Mesenteric fat pad (tissue), 1 donor: ENCODE measurements around the gene SLC22A12. TPM values are rescaled to one million over a fixed set of nuclear protein-coding genes. Genes with fewer than 3 reads are reported as not detected.

Experiments used
- DNase-seq: peaks from one replicate; pipeline ENCODE4 v3.0.0-alpha.2; 2020; ENCODE audit warnings: low spot score
- total RNA-seq: library from RNA; stranded (reverse); fragmentation: NEBNext Ultra II Directional; extraction: Animal tissue kit (Norgen Biotek cat#: 25700); gene quantifications from one replicate; pipeline ENCODE4 v1.2.1, GENCODE V29; 2021
- donor health status: DM: yes; HTN: yes; CAD: no.

SLC22A12 gene
- total RNA-seq, 1 donor from 2014 or later: 0.29 TPM

GRCh38 chr11:64562723-64563351 is 28.2 kb upstream of the SLC22A12 start:
- DNase-seq: no peak

DNA sequence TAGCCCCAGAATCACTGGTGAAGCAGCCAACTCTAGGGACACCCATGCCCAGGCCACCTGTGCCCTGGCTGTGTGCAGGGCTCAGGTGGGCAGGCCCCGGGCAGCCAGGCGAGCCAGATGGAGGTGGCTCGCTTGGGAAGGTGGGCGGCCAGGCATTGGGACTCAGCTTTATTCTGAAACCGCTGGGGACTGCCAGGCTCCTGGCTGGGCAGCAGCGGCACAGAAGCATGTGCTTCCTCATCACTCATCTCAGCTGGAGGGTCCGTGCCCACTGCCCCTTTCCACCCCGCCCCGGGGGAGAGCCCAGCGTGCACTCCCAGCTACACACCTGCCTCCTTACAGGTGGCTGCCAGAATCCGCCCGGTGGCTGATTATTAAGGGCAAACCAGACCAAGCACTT is 27.1 kb upstream of the SLC22A12 start:
- no peak for DNase-seq

- no peak for DNase-seq
Measured at GRCh38 chr11:64564419-64564818, 26.6 kb upstream of the SLC22A12 start.

GRCh38 chr11:64564947-64565889 is 25.8 kb upstream of the SLC22A12 start:
- DNase-seq: no peak

DNA sequence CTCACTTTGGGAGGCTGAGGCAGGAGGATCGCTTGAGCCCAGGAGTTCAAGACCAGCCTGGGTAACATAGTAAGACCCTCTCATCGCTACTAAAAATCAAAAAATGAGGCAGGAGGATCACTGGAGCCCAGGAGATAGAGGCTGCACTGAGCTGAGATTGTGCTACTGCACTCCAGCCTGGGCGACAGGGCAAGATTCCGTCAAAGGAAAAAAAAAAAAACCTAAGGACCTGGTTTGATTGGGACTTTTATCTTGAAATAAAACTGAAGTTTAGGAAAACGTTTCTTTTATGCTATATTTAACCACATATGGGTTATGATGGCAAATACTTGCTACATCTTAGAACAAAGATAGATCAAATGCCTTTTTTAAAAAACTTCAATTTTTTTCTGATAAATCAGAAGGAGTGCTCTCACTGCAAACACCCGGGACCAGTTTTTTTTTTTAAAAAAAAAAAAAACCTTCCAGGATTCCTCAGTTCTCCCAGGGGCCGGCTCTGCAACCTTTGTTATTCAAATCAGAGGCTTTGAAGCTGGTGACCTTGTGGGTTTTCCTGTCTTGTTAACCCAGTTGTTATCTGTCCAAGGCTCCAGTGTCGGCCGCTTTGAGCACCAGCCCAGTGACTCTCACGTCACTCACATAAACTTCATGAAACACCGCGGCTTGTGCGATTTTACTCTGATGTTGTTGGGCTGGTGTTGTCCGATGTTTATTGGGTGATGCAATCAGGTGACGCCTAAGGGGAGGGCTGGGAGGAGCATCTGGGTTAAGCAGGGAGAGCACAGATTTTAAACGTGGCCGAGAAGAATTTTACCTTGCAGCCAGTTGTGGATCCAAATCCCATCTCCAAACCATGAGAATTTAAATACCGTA is 24.7 kb upstream of the SLC22A12 start:
- DNase-seq: no peak

DNA sequence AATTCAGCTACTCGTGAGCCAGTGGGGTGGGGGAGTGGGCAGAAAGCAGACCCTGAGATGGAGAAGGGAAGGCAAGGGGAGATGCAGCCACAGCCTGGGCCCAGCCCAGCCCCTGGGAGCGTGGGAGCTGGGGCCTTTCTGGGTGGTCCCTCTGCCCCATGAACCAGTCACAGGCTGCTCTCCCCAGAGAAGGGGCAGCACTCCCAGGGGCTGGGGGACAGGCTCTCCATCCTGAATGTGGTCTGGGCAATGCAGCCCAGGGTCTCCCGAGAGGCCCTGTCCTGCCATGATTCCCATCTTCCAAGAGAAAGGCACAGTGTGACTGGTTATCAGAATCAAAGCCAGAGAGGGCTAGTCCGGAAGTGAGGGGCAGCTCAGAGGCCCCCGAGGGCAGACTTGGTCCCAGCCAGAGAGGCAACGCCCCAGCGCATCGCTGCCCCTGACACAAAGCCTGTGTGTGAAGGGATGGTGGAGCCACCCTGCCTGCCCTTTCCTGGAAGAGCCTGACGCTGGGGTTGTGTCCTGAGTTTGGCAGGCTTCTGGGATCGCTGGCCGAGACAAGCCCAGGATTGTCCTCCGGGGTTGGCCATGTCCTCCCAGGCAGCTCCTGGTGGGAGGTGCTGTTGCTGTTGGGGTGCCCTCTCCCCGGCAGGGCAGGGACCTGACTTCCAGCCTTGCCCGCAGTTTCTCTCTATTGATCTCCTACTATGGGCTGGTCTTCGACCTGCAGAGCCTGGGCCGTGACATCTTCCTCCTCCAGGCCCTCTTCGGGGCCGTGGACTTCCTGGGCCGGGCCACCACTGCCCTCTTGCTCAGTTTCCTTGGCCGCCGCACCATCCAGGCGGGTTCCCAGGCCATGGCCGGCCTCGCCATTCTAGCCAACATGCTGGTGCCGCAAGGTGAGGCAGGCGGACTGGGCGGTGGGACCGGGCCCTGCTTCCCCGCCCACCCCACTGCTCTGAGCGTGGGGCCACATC is 23.8 kb upstream of the SLC22A12 start:
- no peak for DNase-seq

- DNase-seq: no peak
Measured at GRCh38 chr11:64568041-64568571, 22.9 kb upstream of the SLC22A12 start.

DNA sequence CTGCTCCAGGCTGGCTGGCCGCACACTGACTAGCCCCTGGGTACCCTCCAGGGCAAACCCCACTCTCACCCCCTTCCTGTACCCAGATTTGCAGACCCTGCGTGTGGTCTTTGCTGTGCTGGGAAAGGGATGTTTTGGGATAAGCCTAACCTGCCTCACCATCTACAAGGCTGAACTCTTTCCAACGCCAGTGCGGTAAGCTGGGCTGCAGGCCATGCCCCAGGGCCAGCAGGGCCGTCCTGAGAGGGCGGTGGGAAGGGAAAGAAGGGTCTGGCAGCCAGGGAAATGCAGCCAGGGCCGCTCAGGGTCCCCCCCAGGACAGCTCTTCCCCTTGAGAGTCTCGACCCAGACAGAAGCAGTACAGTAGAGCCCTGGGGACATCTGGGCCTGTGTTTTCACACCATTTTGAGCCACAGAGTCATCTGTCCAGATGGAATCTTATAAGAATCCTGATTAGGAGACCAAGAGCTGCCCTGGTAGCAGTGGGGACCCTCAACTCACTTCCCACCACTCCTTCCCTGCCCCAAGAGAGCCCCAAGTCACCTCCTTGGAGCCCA is 22.4 kb upstream of the SLC22A12 start:
- no peak for DNase-seq

GRCh38 chr11:64569300-64569970 is 21.6 kb upstream of the SLC22A12 start:
- no peak for DNase-seq

DNA sequence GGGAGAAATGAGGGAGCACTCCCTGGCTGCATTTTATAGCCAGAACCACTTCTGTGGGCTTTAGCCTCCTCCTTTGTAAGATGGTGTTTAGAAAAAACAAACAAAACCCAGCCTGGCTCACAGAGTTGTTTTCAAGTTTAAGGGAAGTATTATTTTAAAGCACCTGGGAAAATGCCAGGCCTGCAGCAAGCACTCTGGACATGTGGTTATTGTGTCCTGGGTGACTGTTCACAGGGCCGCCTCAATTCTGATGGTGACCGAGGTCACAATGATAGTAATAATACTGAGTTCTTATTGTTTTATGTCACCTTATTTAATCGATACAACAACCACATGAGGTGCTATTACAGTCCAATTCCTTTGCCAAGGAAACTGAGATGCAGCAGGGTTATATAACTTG is 20.7 kb upstream of the SLC22A12 start:
- no peak for DNase-seq

DNA sequence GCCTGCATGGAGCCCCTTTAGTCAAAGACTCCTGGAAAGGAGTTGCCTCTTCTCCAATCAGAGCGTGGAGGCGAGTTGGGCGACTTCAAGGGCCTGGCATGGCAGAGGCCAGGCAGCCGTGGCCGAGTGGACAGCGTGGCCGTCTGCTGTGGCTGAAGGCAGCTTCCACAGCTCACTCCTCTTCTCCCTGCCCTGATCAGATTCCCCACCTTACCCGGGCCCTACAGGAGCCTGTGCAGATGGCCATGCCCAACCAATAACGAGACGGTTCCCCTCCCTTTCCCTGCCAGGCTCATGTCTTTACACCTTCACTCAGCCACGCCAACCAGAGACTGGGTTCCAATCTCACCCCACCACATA is 20.0 kb upstream of the SLC22A12 start:
- DNase-seq: peak; percentile 74

DNA sequence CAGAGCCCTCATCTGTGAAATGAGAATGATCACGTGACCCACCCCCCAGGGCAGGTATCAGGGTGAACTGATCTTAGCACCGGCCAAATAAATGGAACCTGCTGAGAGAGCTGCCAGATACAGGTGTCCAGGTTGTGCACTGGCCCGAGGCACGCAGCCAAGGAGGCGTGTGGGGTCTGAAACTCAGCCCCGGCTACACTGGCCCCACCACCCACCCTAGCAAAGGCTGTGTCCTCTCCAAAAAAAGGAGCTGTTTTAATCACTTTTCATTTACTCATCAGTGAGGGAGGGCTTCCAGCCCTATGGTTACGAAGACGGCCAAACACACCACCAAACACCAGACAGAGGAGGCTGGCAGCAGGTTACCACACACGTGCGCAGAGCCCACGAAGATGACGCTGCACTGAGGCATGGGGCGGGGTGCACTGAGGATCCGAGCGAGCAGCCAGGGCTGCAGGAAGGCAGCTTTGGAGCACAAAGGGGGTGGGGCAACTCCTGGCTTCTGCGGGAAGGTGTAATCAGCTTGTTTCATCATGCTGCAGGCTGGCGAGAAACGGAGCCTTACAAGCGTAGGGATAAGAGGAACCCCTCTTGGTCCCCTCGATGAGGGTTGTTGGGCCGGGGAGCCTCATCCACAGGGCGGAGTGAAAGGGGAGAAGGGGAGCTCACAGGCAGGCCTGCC is 19.5 kb upstream of the SLC22A12 start:
- DNase-seq: peak; percentile 55

DNA sequence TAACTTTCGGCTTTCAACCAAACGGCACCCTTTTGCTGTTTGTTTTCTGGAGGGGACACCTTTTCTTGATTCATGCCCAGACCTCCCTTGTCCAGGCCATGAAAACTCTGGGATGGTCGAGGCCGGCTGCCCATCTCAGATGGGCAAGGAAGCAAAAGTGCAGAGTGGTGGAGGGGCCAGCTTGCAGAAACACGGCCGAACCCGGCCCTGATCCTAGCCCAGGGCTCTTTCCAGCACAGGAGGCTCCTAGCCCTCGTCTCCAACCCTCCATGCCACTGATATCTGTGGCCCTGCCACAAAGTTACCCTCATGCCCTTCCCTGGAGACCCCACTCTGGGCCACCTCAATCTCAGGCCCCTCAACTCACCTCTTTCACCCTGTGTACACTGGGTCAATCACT is 18.9 kb upstream of the SLC22A12 start:
- peak; percentile 67 for DNase-seq

GRCh38 chr11:64577202-64577601 is 13.8 kb upstream of the SLC22A12 start:
- no peak for DNase-seq

- DNase-seq: no peak
Measured at GRCh38 chr11:64580412-64580811, 10.6 kb upstream of the SLC22A12 start.

DNA sequence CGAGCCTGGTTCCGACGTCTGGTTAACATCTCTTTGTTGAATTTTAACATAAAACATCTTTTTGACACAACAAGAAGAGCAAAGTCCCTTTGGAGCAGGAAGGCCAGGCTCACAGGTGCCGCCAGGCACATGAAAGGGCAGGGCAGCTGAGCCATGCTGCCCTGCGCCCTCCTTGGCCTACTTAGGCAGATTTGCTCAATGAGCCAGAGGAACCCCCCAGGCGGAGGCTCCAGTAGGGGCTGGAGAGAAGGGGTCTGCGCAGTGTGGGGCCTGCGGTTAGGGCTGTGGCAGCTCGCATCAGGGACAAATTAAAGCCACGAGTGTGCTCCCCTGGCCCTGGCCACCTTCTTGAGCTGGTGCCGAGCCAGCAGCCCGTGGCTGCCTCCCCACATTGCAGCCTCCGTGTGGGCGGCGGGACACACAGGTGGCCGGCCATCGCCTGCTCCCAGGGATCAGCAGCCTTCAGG is 9.9 kb upstream of the SLC22A12 start:
- no peak for DNase-seq

DNA sequence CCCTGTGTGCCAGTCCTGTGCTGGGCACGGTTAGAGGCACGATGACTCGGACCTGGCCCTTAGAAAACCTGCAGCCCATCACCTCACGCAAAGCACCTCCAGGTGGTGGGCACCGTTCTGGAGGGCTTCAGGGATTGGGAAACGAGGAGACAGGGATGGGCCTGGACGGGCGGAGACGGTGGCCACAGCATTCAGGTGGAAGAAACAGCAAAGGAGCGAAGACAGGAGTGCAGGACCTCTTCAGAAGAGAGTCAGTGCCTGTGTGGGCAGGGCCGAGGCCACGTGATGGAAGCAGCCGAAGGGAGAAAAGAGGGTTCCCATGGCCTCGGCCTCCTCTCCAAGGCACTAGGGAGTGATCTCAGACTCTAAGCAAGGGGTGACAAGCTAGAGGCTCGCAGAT is 8.1 kb upstream of the SLC22A12 start:
- DNase-seq: no peak
